ENCODE measurements around the gene PPP1R36.
"Not testable (repeated sequence)": the region's sequence is repeated elsewhere in the genome, so short reads cannot be mapped to it uniquely, and the experiment has no call there.

The PPP1R36 gene

GRCh38 chr14:64507376-64508156 is 42.2 kb upstream of the PPP1R36 start:
- Histone ChIP-seq H3K27ac (ENCODE audit: low read length) (no peak overlapping the region), H3K27me3 (ENCODE audit: insufficient read depth, low read length) (no peaks in the 10 kb centered on the region), H3K9me3 (ENCODE audit: insufficient read depth, low read depth, low read length) (no peaks in the 10 kb centered on the region), H3K4me1 (ENCODE audit: insufficient read depth, low read length) (peaks cover 28% of the 10 kb centered on the region), H3K4me3 (ENCODE audit: low read length) (no peak overlapping the region), H3K36me3 (ENCODE audit: insufficient read depth, low read depth, low read length) (0 out of 2 replicates have a peak, but pooled peaks cover 5% of the 10 kb centered on the region), H3K9ac (ENCODE audit: low read depth, low read length) (no peak overlapping the region; the same call in 1 of the 2 replicates)

GRCh38 chr14:64508215-64508776 is 41.5 kb upstream of the PPP1R36 start:
- Histone ChIP-seq H3K4me1 (ENCODE audit: insufficient read depth, low read length) (peaks cover 26% of the 10 kb centered on the region), H3K4me3 (ENCODE audit: low read length) (no peak overlapping the region), H3K27me3 (ENCODE audit: insufficient read depth, low read length) (no peaks in the 10 kb centered on the region), H3K36me3 (ENCODE audit: insufficient read depth, low read depth, low read length) (0 out of 2 replicates have a peak, but pooled peaks cover 5% of the 10 kb centered on the region), H3K9ac (ENCODE audit: low read depth, low read length) (no peak overlapping the region), H3K9me3 (ENCODE audit: insufficient read depth, low read depth, low read length) (no peaks in the 10 kb centered on the region), H3K27ac (ENCODE audit: low read length) (no peak overlapping the region)

GRCh38 chr14:64509036-64509435 is 40.7 kb upstream of the PPP1R36 start:
- Histone ChIP-seq H3K9me3 (ENCODE audit: insufficient read depth, low read depth, low read length) (no peaks in the 10 kb centered on the region), H3K27ac (ENCODE audit: low read length) (no peak overlapping the region), H3K27me3 (ENCODE audit: insufficient read depth, low read length) (no peaks in the 10 kb centered on the region), H3K4me3 (ENCODE audit: low read length) (no peak overlapping the region; the same call in 1 of the 2 replicates), H3K9ac (ENCODE audit: low read depth, low read length) (no peak overlapping the region), H3K36me3 (ENCODE audit: insufficient read depth, low read depth, low read length) (0 out of 2 replicates have a peak, but pooled peaks cover 5% of the 10 kb centered on the region), H3K4me1 (ENCODE audit: insufficient read depth, low read length) (peaks cover 26% of the 10 kb centered on the region)

- Histone ChIP-seq H3K4me3 (ENCODE audit: low read length) (no peak overlapping the region), H3K27me3 (ENCODE audit: insufficient read depth, low read length) (no peaks in the 10 kb centered on the region), H3K9me3 (ENCODE audit: insufficient read depth, low read depth, low read length) (no peaks in the 10 kb centered on the region), H3K4me1 (ENCODE audit: insufficient read depth, low read length) (peaks cover 26% of the 10 kb centered on the region), H3K9ac (ENCODE audit: low read depth, low read length) (0 out of 2 replicates have a peak overlapping the region, but pooled peaks have one; percentile 26), H3K27ac (ENCODE audit: low read length) (no peak overlapping the region), H3K36me3 (ENCODE audit: insufficient read depth, low read depth, low read length) (0 out of 2 replicates have a peak, but pooled peaks cover 5% of the 10 kb centered on the region)
Measured at GRCh38 chr14:64510825-64511671, 38.7 kb upstream of the PPP1R36 start.

GRCh38 chr14:64513271-64513670 is 36.5 kb upstream of the PPP1R36 start:
- H3K27me3 ChIP-seq (ENCODE audit: insufficient read depth, low read length) = no peaks in the 10 kb centered on the region
- no peak overlapping the region for H3K9ac ChIP-seq (ENCODE audit: low read depth, low read length)
- H3K4me1 ChIP-seq (ENCODE audit: insufficient read depth, low read length) = peaks cover 18% of the 10 kb centered on the region
- H3K27ac ChIP-seq (ENCODE audit: low read length) = no peak overlapping the region
- H3K9me3 ChIP-seq (ENCODE audit: insufficient read depth, low read depth, low read length) = no peaks in the 10 kb centered on the region
- 0 out of 2 replicates have a peak, but pooled peaks cover 5% of the 10 kb centered on the region for H3K36me3 ChIP-seq (ENCODE audit: insufficient read depth, low read depth, low read length)
- no peak overlapping the region for H3K4me3 ChIP-seq (ENCODE audit: low read length)

GRCh38 chr14:64515053-64515452 is 34.7 kb upstream of the PPP1R36 start:
- H3K9me3 ChIP-seq (ENCODE audit: insufficient read depth, low read depth, low read length) = no peaks in the 10 kb centered on the region
- H3K27ac ChIP-seq (ENCODE audit: low read length) = no peak overlapping the region

GRCh38 chr14:64516969-64517368 is 32.8 kb upstream of the PPP1R36 start:
- Histone ChIP-seq H3K4me3 (ENCODE audit: low read length) (no peak overlapping the region), H3K27me3 (ENCODE audit: insufficient read depth, low read length) (no peaks in the 10 kb centered on the region), H3K36me3 (ENCODE audit: insufficient read depth, low read depth, low read length) (peaks cover 7% of the 10 kb centered on the region), H3K9me3 (ENCODE audit: insufficient read depth, low read depth, low read length) (no peaks in the 10 kb centered on the region), H3K27ac (ENCODE audit: low read length) (no peak overlapping the region), H3K9ac (ENCODE audit: low read depth, low read length) (no peak overlapping the region), H3K4me1 (ENCODE audit: insufficient read depth, low read length) (no peaks in the 10 kb centered on the region; the same call in 1 of the 2 replicates)

More at GRCh38 chr14:64515053-64515452, 34.7 kb upstream of the PPP1R36 start:
- H3K4me1 ChIP-seq (ENCODE audit: insufficient read depth, low read length) = peaks cover 9% of the 10 kb centered on the region
- no peak overlapping the region for H3K9ac ChIP-seq (ENCODE audit: low read depth, low read length)
- H3K27me3 ChIP-seq (ENCODE audit: insufficient read depth, low read length) = no peaks in the 10 kb centered on the region
- H3K4me3 ChIP-seq (ENCODE audit: low read length) = no peak overlapping the region
- H3K36me3 ChIP-seq (ENCODE audit: insufficient read depth, low read depth, low read length) = 0 out of 2 replicates have a peak, but pooled peaks cover 5% of the 10 kb centered on the region

GRCh38 chr14:64517667-64518066 is 32.1 kb upstream of the PPP1R36 start:
- peaks cover 14% of the 10 kb centered on the region for H3K36me3 ChIP-seq (ENCODE audit: insufficient read depth, low read depth, low read length)
- H3K27me3 ChIP-seq (ENCODE audit: insufficient read depth, low read length); H3K9me3 ChIP-seq (ENCODE audit: insufficient read depth, low read depth, low read length); H3K4me1 ChIP-seq (ENCODE audit: insufficient read depth, low read length); H3K9ac ChIP-seq (ENCODE audit: low read depth, low read length); H3K4me3 ChIP-seq (ENCODE audit: low read length); H3K27ac ChIP-seq (ENCODE audit: low read length): not testable (repeated sequence)

GRCh38 chr14:64518229-64518628 is 31.5 kb upstream of the PPP1R36 start:
- no peaks in the 10 kb centered on the region for H3K27me3 ChIP-seq (ENCODE audit: insufficient read depth, low read length)
- H3K4me3 ChIP-seq (ENCODE audit: low read length) = no peak overlapping the region
- H3K4me1 ChIP-seq (ENCODE audit: insufficient read depth, low read length) = no peaks in the 10 kb centered on the region; the same call in 1 of the 2 replicates
- no peak overlapping the region for H3K27ac ChIP-seq (ENCODE audit: low read length)
- no peaks in the 10 kb centered on the region for H3K9me3 ChIP-seq (ENCODE audit: insufficient read depth, low read depth, low read length)
- no peak overlapping the region for H3K9ac ChIP-seq (ENCODE audit: low read depth, low read length)
- H3K36me3 ChIP-seq (ENCODE audit: insufficient read depth, low read depth, low read length) = peaks cover 20% of the 10 kb centered on the region

- Histone ChIP-seq H3K9me3 (ENCODE audit: insufficient read depth, low read depth, low read length) (no peaks in the 10 kb centered on the region), H3K4me3 (ENCODE audit: low read length) (no peak overlapping the region), H3K27ac (ENCODE audit: low read length) (no peak overlapping the region), H3K4me1 (ENCODE audit: insufficient read depth, low read length) (no peaks in the 10 kb centered on the region; the same call in 1 of the 2 replicates), H3K36me3 (ENCODE audit: insufficient read depth, low read depth, low read length) (peaks cover 23% of the 10 kb centered on the region), H3K9ac (ENCODE audit: low read depth, low read length) (no peak overlapping the region), H3K27me3 (ENCODE audit: insufficient read depth, low read length) (no peaks in the 10 kb centered on the region)
Measured at GRCh38 chr14:64520699-64521098, 29.1 kb upstream of the PPP1R36 start.

GRCh38 chr14:64522591-64523355 is 27.0 kb upstream of the PPP1R36 start:
- no peak overlapping the region for H3K27ac ChIP-seq (ENCODE audit: low read length)
- H3K36me3 ChIP-seq (ENCODE audit: insufficient read depth, low read depth, low read length) = peaks cover 23% of the 10 kb centered on the region
- H3K4me3 ChIP-seq (ENCODE audit: low read length) = no peak overlapping the region
- H3K4me1 ChIP-seq (ENCODE audit: insufficient read depth, low read length) = no peaks in the 10 kb centered on the region; the same call in 1 of the 2 replicates
- no peaks in the 10 kb centered on the region for H3K27me3 ChIP-seq (ENCODE audit: insufficient read depth, low read length)
- H3K9me3 ChIP-seq (ENCODE audit: insufficient read depth, low read depth, low read length) = no peaks in the 10 kb centered on the region
- H3K9ac ChIP-seq (ENCODE audit: low read depth, low read length) = no peak overlapping the region

All from iPS-20b (cell line).